GM10248 (cell line): Measurements from ENCODE around the gene SORBS2.

Experiments used
- CTCF ChIA-PET: fragments of 300-600 bp; sonication (Branson Sonifier 250); formaldehyde crosslinking; extraction: SDS; loops from one replicate; lab custom pipeline; 2021; ENCODE audit warnings: antibody characterized with exemption; lab: Yijun Ruan, JAX
- POLR2A ChIA-PET: fragments of 350-650 bp; sonication (Branson Sonifier 250); formaldehyde crosslinking; extraction: SDS; loops from one replicate; lab custom pipeline; 2020; ENCODE audit warnings: antibody characterized with exemption; lab: Yijun Ruan, JAX
- DNase-seq: peaks from one replicate; pipeline ENCODE4 v3.0.0; 2012; ENCODE audit errors: extremely low spot score
- TF ChIP-seq, protein P1 (sequence below): IDR thresholded peaks from 2 replicates; pipeline ENCODE4 v1.5.1; 2012; ENCODE audit warnings: mild to moderate bottlenecking, low read depth; ENCODE audit errors: extremely low read depth, missing control alignments, control extremely low read depth

Gene SORBS2

GRCh38 chr4:185748901-185749390, 63.0 kb downstream of the SORBS2 start:
- CTCF ChIA-PET: interaction anchor here (1.4 kb wide), 1 partner anchor 102 kb away, joined by 3 read pairs; no protein-coding TSS in a partner anchor
- DNase-seq: no peak
- POLR2A ChIA-PET: no interaction called here
- TF ChIP-seq, protein P1, sequence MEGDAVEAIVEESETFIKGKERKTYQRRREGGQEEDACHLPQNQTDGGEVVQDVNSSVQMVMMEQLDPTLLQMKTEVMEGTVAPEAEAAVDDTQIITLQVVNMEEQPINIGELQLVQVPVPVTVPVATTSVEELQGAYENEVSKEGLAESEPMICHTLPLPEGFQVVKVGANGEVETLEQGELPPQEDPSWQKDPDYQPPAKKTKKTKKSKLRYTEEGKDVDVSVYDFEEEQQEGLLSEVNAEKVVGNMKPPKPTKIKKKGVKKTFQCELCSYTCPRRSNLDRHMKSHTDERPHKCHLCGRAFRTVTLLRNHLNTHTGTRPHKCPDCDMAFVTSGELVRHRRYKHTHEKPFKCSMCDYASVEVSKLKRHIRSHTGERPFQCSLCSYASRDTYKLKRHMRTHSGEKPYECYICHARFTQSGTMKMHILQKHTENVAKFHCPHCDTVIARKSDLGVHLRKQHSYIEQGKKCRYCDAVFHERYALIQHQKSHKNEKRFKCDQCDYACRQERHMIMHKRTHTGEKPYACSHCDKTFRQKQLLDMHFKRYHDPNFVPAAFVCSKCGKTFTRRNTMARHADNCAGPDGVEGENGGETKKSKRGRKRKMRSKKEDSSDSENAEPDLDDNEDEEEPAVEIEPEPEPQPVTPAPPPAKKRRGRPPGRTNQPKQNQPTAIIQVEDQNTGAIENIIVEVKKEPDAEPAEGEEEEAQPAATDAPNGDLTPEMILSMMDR: no peak

DNA sequence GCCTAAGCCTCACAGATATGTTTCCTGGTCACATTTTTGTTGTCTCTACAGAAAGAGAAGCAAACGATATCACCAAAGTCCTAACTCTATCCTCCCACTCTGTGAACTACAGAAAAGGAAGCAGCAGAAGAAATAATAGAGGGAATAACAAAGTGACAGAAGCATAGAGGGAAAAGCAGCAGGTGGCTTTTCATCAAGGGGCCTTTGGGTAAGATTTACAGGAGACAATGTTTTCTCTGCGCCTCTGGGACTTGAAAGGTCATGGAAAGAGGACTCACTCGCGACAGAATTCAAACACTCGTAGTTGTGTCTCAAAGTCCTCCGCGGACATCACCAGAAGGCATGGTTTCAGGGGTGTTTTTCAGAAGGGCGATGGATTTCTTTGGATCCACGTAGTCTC, 66.1 kb downstream of the SORBS2 start:
- DNase-seq: no peak
- TF ChIP-seq, protein P1: no peak
- ChIA-PET POLR2A (no interaction called here), CTCF (no interaction called here)

GRCh38 chr4:185744946-185745345, 67.0 kb downstream of the SORBS2 start:
- no peak for DNase-seq
- ChIA-PET POLR2A (no interaction called here), CTCF (no interaction called here)
- TF ChIP-seq, protein P1: no peak

- CTCF ChIA-PET: no interaction called here
- DNase-seq: no peak
- TF ChIP-seq, protein P1: no peak
- POLR2A ChIA-PET: no interaction called here
Observed at GRCh38 chr4:185744488-185744862, 67.5 kb downstream of the SORBS2 start.

DNA sequence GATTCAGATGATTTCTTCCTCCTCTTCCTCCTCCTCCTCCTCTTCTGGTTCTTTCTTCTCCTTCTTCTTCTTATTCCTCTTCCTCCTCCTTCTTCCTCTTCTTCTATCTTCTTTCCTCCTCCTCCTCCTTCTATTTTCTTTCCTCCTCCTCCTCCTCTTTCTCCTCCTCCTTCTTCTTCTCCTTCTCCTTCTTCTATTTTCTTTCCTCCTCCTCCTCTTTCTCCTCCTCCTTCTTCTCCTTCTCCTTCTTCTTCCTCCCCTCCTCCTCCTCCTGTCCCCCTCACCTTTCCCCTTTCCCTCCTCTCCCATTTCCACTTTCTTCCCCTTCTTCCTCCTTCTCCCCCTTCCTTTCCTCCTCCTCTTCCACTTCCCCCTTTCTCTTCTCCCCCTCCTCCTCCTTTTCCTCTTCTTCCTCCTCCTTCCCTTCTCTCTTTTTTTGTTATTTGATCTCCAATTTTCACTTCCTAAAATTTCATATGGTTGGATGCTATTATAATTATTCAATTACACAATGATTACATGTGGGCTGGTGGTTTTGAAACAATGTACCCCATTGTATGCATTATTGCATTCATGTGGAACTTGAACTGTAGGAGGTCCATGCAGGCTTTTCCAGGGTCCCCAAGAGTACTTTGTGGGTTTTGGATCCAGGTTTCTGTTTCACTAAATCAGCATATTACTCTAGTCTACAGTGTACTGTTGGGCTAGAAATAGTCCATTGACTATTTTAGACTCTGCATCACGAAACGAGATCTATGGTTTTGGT, 68.1 kb downstream of the SORBS2 start:
- TF ChIP-seq, protein P1: no peak
- DNase-seq: no peak
- ChIA-PET POLR2A (no interaction called here), CTCF (no interaction called here)

- TF ChIP-seq, protein P1: no peak
- ChIA-PET POLR2A (no interaction called here), CTCF (no interaction called here)
- DNase-seq: no peak
Observed at GRCh38 chr4:185742766-185743165, 69.2 kb downstream of the SORBS2 start.
